HG02588 (cell line): ENCODE data around the gene NEURL1B.
"Not testable (repeated sequence)": the region's sequence is repeated elsewhere in the genome, so short reads cannot be mapped to it uniquely, and the experiment has no call there.

Source experiments
- ATAC-seq: cut with Tn5 transposase; IDR thresholded peaks from one replicate; pipeline ENCODE4 v1.9.1; 2021; ENCODE audit warnings: mild to moderate bottlenecking, moderate library complexity; ENCODE audit not compliant: unreplicated experiment

The NEURL1B gene

GRCh38 chr5:172674155-172674554 lies 33.1 kb downstream of the NEURL1B start:
- no peak for ATAC-seq

GRCh38 chr5:172676914-172677475 lies 35.9 kb downstream of the NEURL1B start:
- no peak for ATAC-seq

GRCh38 chr5:172678362-172678874 lies 37.4 kb downstream of the NEURL1B start:
- ATAC-seq = not testable (repeated sequence)

- no peak for ATAC-seq
Observed at GRCh38 chr5:172678902-172679301, 37.8 kb downstream of the NEURL1B start.

GRCh38 chr5:172679628-172680212 lies 38.7 kb downstream of the NEURL1B start:
- no peak for ATAC-seq

DNA sequence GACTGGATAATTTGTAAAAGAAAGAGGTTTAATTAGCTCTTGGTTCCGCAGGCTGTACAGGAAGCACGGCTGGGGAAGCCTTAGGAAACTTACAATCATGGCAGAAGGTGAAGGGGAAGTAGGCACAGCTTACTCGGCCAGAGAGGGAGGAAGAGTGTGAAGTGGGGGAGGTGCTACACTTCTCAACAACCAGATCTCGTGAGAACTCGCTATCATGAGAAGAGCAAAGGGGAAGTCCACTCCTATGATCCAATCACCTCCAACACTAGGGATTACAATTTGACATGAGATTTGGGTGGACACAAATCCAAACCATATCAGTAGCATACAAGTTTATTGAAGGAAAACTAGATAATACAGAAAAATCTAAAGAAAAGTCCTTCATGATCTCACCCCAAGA lies 39.9 kb downstream of the NEURL1B start:
- no peak for ATAC-seq

DNA sequence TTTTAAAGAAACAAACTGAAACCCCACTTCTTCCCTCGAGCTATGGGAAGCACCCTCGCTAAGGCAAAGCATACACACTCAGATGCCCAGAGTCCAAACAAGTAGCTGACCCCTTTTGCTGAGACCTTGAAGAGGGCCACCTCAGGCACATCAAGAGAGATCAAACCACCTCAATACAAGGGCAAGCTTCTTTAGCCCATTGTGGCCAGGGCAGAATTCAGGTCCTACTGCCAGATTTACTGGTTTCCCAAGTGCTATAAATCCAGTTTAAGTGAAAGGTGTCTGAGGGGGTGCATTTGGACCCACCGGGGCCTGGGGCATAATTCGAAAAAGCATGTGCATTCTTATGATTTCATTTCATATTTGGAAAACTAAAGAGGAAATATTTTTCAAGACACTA lies 40.4 kb downstream of the NEURL1B start:
- ATAC-seq = no peak

- no peak for ATAC-seq
Observed at GRCh38 chr5:172683264-172683644, 42.2 kb downstream of the NEURL1B start.

- ATAC-seq = no peak
Observed at GRCh38 chr5:172683645-172684471, 42.8 kb downstream of the NEURL1B start.

DNA sequence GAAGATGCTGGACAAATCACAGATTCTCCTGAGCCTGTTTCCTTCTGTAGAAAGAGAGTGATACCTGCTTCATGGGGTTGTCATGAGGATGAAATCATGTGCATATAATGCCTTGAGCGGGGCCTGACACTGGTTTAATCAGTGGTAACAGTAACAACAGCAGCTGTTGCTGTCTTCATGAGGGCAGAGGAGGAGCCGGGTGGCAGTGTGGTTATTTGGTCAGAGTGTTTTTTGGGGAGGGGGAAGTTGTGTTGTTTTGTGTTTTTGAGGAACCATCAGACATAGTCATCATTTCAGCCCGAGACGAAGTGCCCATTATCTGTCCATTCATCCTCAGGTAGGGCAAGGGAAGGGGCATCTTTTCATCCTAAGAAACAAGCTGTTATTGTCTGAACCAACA lies 44.0 kb downstream of the NEURL1B start:
- ATAC-seq = no peak

DNA sequence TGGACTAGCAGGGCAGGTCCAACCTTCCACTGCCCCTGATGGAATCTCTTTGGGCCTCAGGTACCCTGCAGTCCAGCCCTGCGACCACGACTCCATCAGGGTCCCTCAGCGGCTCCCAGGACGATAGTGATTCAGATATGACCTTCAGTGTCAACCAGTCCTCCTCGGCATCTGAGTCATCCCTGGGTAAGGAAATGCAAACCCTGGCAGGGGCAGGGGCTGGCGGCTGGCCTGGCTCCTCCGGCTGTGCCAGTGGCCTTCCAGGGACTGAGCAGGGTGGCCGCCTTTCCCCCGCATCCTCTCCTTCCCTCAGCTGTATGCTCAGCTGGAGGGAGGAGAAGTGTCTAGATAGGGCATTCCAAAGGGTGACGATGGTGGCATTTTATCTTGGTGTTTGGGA lies 45.0 kb downstream of the NEURL1B start:
- no peak for ATAC-seq

DNA sequence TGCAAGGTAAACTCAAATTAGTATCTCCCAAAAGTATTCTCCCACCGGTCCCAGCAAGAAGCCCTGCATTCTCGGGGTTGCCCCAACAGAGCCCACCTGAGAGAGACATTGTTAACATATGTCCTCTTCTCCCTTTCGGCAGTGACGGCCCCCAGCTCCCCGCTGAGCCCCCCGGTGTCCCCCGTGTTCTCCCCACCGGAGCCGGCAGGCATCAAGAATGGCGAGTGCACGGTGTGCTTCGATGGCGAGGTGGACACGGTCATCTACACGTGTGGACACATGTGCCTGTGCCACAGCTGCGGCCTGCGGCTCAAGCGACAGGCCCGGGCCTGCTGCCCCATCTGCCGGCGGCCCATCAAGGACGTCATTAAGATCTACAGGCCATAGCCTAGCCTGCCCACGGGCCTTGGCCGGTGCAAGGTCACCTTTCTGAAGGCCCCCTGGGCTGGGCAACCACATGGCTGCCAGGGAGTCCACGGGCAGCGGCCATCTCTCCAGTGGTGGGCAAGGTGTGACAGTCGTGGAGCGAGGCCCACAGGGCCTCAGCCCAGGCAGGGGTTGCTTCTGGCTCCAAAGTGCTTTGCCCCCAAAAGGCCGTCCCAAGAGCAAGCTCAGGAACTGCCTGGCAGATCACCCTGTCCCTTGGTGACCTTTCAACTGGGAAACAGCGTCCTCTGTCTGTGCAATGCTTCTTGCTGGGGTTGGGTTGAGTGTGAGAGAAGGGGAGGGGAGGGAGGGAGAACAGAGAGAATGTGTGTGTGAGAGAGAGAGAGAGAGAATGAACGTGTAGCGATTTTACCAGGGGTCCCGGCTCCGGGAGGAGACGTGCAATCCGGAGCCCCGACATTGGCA lies 45.7 kb downstream of the NEURL1B start:
- ATAC-seq = no peak

DNA sequence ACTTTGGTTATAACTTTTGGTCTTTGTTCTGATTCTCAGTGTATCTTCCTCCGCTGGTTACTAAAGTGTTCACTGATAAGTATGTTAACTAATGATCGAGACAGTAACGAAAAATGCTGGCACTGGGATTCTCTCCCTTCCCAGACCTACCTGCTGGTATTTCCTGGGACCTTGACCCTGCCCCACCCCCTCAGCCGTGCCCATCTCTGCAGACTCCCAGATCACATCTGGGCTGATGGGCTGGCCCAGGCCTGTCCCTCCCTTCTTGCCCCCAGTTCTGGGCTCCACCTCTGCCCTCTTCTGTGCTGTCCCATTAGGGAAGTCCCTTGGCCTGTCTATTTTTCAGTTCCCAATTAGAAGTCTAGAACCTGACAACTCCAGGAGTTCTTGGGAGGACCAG lies 46.9 kb downstream of the NEURL1B start:
- no peak for ATAC-seq

DNA sequence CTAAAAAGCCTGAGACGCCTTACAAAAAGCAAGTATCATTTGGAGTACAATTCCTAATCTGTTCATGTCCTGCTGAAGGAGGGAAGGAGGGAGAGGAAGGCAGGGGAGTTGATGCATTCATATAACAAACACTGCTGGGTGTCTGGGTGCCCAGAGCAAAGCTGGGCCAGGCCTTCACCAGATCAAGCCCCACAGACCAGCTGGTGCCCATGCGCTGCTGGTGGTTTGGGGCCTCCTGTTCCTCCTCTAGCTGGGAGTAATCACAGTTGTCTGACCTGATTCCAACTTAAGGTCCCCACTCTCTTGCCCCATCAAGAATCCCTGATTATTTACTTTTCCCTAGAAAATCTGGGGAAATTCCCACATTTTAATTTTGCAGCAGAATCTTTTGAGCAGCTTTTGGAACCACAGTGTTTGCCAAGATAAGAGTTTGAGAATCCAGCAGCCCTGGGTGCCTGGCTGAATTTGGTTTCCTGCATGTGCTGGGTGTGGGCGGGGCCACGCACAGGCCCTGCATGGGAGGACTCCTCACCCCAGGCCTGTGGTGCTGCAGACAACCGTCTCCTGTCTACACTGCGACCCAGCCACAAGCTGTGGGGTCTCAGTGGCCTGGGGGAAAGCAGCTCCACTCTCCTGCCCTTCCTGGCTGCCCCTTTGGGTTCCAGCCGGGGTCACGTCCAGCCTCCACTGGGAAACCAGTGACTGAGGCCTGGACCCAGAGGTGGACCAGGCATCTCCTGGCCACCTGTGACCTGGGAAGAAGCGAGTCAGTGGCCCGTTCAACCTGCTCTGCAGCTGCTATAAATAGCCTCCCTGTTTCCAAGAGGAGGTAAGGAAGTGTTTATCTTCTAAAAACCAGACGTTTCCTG lies 47.5 kb downstream of the NEURL1B start:
- ATAC-seq = no peak

DNA sequence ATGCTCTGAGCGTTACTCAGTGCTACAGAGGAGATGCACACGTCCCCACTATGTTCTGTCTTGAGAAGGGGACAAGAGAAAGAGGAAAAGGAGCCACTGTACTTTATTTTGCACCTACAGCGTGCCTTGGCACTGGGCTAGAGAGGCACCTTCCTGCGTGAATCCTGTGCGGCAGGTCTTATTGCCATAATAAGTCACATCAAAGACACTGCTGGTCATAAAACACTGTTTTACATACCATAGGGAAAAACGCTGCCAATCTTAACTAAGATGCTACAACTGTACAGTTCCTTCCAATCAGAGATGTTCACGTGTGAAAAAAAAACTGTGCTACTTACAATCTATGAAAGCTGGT lies 48.1 kb downstream of the NEURL1B start:
- ATAC-seq = no peak

DNA sequence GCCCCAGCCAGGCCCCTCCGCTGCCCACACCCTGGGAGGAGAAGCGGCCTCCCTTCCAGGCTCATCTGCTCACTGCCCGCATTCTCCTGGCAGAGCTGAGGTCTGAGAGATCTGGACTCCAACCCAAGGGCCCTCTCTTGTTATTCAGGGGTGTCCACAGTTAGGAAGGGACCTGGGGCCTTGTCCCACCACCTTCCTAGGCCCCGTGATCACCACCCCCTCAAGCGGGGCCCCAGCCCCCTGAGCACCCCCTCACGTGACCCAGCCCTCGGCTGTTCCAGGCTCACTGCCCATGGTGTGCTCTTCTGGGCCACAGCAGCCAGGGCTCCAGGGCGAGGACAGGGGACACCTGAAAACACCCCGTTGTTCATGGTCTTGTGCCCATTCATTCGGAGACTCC lies 48.7 kb downstream of the NEURL1B start:
- ATAC-seq = no peak

- no peak for ATAC-seq
Observed at GRCh38 chr5:172690258-172691075, 49.4 kb downstream of the NEURL1B start.

DNA sequence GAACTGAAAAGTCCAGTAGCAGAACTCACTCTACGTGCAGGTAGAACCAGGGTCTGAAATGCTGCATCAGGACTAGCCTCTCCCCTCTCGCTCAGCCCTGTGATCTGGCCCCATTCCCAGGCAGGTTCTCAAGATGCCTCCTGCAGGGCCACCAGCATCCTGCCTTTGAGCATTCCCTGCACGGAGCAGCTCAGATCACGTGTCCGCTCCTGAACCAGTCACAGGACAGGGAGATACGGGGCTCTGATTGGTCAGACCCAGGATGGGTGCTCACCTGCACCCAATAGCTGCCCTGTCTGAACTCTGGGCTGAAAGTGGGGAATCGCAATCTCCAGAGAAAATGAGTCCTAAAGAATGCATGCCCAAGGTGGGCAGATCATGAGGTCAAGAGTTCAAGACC lies 50.8 kb downstream of the NEURL1B start:
- ATAC-seq = no peak

DNA sequence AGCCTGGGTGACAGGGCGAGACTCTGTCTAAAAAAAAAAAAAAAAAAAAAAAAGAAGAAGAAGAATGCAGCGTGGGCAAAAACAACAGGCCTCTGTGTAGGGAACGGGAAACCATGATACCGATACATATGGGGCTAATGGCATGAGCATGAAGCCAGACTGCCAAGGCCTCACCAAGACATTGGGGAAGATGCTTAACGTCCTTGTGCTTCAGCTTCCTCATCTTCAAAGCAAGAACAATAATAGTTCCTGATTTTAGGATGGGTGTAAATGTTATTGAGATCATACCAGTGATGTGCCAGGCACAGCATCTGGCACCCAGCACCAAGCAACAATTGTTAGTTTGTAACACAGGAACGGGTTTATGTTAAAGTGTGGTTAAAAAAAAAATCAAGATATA lies 51.4 kb downstream of the NEURL1B start:
- ATAC-seq = no peak

DNA sequence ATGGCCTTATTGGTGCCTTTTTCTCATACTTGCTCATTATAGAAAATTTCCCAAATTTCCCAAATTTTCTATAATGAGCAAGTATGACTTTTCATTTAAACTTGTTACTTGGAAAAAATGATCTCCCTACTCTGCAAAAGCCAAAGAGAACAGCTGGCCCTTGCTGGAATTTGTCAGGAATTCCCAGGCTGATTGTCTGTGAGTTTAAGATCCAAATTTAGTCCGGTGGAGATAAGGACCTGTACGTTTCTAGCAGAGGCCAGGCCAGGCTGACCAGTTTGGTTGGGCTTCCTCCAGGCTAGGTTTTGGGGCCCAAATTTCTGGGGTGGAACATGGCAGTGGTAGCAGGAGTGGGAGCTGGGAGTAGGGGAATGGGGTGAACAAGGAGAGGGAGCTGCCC lies 51.9 kb downstream of the NEURL1B start:
- ATAC-seq = no peak
